GM23338 (cell line): Measurements from ENCODE around the gene WARS2. TPM values are rescaled to one million over a fixed set of nuclear protein-coding genes. Genes with fewer than 3 reads are reported as not detected.

Experiments used
- ATAC-seq: fragments of 200-7000 bp; cut with Tn5 transposase; 3 replicates; pipeline ENCODE4 v1.9.1; 2020
- DNase-seq: peaks from one replicate; pipeline ENCODE4 v3.0.0-alpha.2; 2015; ENCODE audit warnings: low spot score
- H2AFZ ChIP-seq: fragments of 200-600 bp; sonication (generic); 2 replicates; pipeline ENCODE4 v1.8.0; 2016; ENCODE audit warnings: antibody characterized with exemption, mild to moderate bottlenecking, moderate library complexity
- H3F3A ChIP-seq: fragments of 200-600 bp; sonication (generic); replicated peaks from 2 replicates; pipeline ENCODE4 v1.8.0; 2017; ENCODE audit warnings: antibody characterized with exemption, mixed run types, low read depth
- H3K27ac ChIP-seq: fragments of 200-600 bp; sonication (generic); 2 replicates; pipeline ENCODE4 v1.6.1; 2016; ENCODE audit warnings: low read depth
- H3K27me3 ChIP-seq: fragments of 200-600 bp; sonication (generic); 2 replicates; pipeline ENCODE4 v1.8.0; 2016; ENCODE audit warnings: mild to moderate bottlenecking, mixed run types, moderate library complexity; ENCODE audit not compliant: insufficient read depth
- H3K36me3 ChIP-seq: fragments of 200-600 bp; sonication (generic); 2 replicates; pipeline ENCODE4 v1.8.0; 2016; ENCODE audit warnings: mild to moderate bottlenecking; ENCODE audit not compliant: insufficient read depth
- H3K4me1 ChIP-seq: fragments of 200-600 bp; sonication (generic); 2 replicates; pipeline ENCODE4 v1.8.0; 2016; ENCODE audit warnings: mild to moderate bottlenecking, moderate library complexity; ENCODE audit not compliant: insufficient read depth
- H3K4me2 ChIP-seq: fragments of 200-600 bp; sonication (generic); 2 replicates; pipeline ENCODE4 v1.7.1; 2017; ENCODE audit warnings: mixed run types
- H3K4me3 ChIP-seq: fragments of 200-600 bp; sonication (generic); 2 replicates; pipeline ENCODE4 v1.6.1; 2016; ENCODE audit warnings: mixed run types
- H3K79me2 ChIP-seq: fragments of 200-600 bp; sonication (generic); replicated peaks from 2 replicates; pipeline ENCODE4 v1.8.0; 2017; ENCODE audit warnings: mild to moderate bottlenecking; ENCODE audit not compliant: insufficient read depth
- H3K9me2 ChIP-seq: fragments of 200-600 bp; sonication (generic); 2 replicates; pipeline ENCODE4 v1.8.0; 2017; ENCODE audit not compliant: insufficient read depth
- H4K20me1 ChIP-seq: fragments of 200-600 bp; sonication (generic); replicated peaks from 2 replicates; pipeline ENCODE4 v1.8.0; 2017; ENCODE audit warnings: mild to moderate bottlenecking; ENCODE audit not compliant: insufficient read depth
- H3K27ac Mint-ChIP-seq: 2 replicates; pipeline ENCODE4 v1.8.0; 2020; ENCODE audit warnings: inconsistent platforms, mild to moderate bottlenecking, moderate library complexity, mixed read lengths
- H3K27me3 Mint-ChIP-seq: 3 replicates; pipeline ENCODE4 v1.8.0; 2022; ENCODE audit warnings: low read depth, mild to moderate bottlenecking, moderate library complexity, mixed read lengths, inconsistent platforms; ENCODE audit not compliant: insufficient read depth, poor library complexity
- H3K36me3 Mint-ChIP-seq: 3 replicates; pipeline ENCODE4 v1.8.0; 2021; ENCODE audit warnings: low read depth, mild to moderate bottlenecking, inconsistent platforms, moderate library complexity, mixed read lengths
- H3K4me1 Mint-ChIP-seq: 3 replicates; pipeline ENCODE4 v1.8.0; 2020; ENCODE audit warnings: mild to moderate bottlenecking, inconsistent platforms, mixed read lengths
- H3K4me3 Mint-ChIP-seq: 3 replicates; pipeline ENCODE4 v1.8.0; 2021; ENCODE audit warnings: moderate library complexity, mild to moderate bottlenecking, inconsistent platforms, mixed read lengths
- H3K9me3 Mint-ChIP-seq: 3 replicates; pipeline ENCODE4 v1.8.0; 2020; ENCODE audit warnings: moderate library complexity, mild to moderate bottlenecking, inconsistent platforms, mixed read lengths
- CREB1 ChIP-seq: fragments of 250-450 bp; sonication (Bioruptor Pico); IDR thresholded peaks from 2 replicates; pipeline ENCODE4 v1.5.0; 2020; ENCODE audit warnings: low read depth, mild to moderate bottlenecking, moderate library complexity
- CTCF ChIP-seq, 2 experiments: fragments of 200-600 bp in 1 of 2; sonication (generic) in 1 of 2; conservative IDR thresholded peaks; 2 replicates each; pipeline versions ENCODE4 v1.5.1 to v1.6.1; 2016 to 2017; ENCODE audit warnings: antibody characterized with exemption in 2 of 2, low read depth in 2 of 2, mild to moderate bottlenecking in 2 of 2, moderate library complexity in 1 of 2
- EZH2 ChIP-seq: fragments of 200-600 bp; sonication (generic); IDR thresholded peaks from one replicate; pipeline ENCODE4 v1.8.0; 2017; ENCODE audit warnings: antibody characterized with exemption, mild to moderate bottlenecking, low read depth; ENCODE audit not compliant: unreplicated experiment
- JUNB ChIP-seq: IDR thresholded peaks from one replicate; pipeline ENCODE4 v1.6.1; 2016; ENCODE audit warnings: antibody characterized with exemption; ENCODE audit not compliant: unreplicated experiment
- NANOG ChIP-seq: IDR thresholded peaks from 2 replicates; pipeline ENCODE4 v1.6.1; 2016; ENCODE audit warnings: antibody characterized with exemption, borderline replicate concordance
- REST ChIP-seq: IDR thresholded peaks from one replicate; pipeline ENCODE4 v1.6.1; 2018; ENCODE audit warnings: antibody characterized with exemption; ENCODE audit not compliant: unreplicated experiment
- STAT1 ChIP-seq: IDR thresholded peaks from one replicate; pipeline ENCODE4 v1.6.1; 2016; ENCODE audit warnings: antibody characterized with exemption; ENCODE audit not compliant: unreplicated experiment
- ZNF114 ChIP-seq: fragments of 250-450 bp; sonication (Bioruptor Pico); IDR thresholded peaks from 2 replicates; pipeline ENCODE4 v1.5.0; 2020; ENCODE audit warnings: mild to moderate bottlenecking, moderate library complexity
- ZNF331 ChIP-seq: fragments of 250-450 bp; sonication (Bioruptor Pico); IDR thresholded peaks from 2 replicates; pipeline ENCODE4 v1.5.0; 2020; ENCODE audit warnings: low read depth, mild to moderate bottlenecking, moderate library complexity
- ZNF462 ChIP-seq: fragments of 250-450 bp; sonication (Bioruptor Pico); IDR thresholded peaks from 2 replicates; pipeline ENCODE4 v1.5.0; 2020; ENCODE audit warnings: mild to moderate bottlenecking, moderate library complexity
- polyA plus RNA-seq: library from polyadenylated mRNA; unstranded; fragments of >200 nt; fragmentation: Nextera tagmentation; extraction: Ambion mirVana; gene quantifications from 2 replicates; pipeline ENCODE4 v1.2.1, GENCODE V29; 2016
- total RNA-seq: library from RNA; depleted of rRNA; stranded (reverse); fragments of >200 nt; shearing (Covaris generic); gene quantifications from 2 replicates; pipeline ENCODE4 v1.2.3, GENCODE V29; 2014

WARS2 gene
- total and polyA plus RNA-seq, 2 experiments from 2014 or later = 6.4 to 12.6 TPM

- TF ChIP-seq ZNF462 (CRISPR knock-in tag) (no peak), NANOG (no peak), CREB1 (CRISPR knock-in tag) (no peak), ZNF114 (CRISPR knock-in tag) (no peak), CTCF (conservative IDR thresholded peaks at IDR 0.05; ENCODE audit: low read depth in 2 of 2) (no peak), ZNF331 (CRISPR knock-in tag) (no peak)
Observed at GRCh38 chr1:119090250-119090649, 50.2 kb downstream of the WARS2 start (continued).

- no peak for DNase-seq
- Histone ChIP-seq H3K4me1 (peaks cover 12% of the 10 kb centered on the region), H3F3A (no peaks in the 10 kb centered on the region), H3K27ac (no peak overlapping the region), H3K79me2 (no peaks in the 10 kb centered on the region), H4K20me1 (no peaks in the 10 kb centered on the region; the same call in 1 of the 2 replicates), H2AFZ (no peak overlapping the region), H3K9me2 (no peaks in the 10 kb centered on the region; the same call in 1 of the 2 replicates), H3K27me3 (no peaks in the 10 kb centered on the region), H3K4me2 (no peak overlapping the region), H3K4me3 (no peak overlapping the region), H3K36me3 (no peaks in the 10 kb centered on the region)
- Mint-ChIP-seq H3K4me3 (no peak overlapping the region), H3K4me1 (peaks cover 15% of the 10 kb centered on the region), H3K27ac (no peak overlapping the region), H3K36me3 (no peaks in the 10 kb centered on the region), H3K9me3 (no peaks in the 10 kb centered on the region; the same call in 2 of the 3 replicates), H3K27me3 (peaks cover 8% of the 10 kb centered on the region)
- ATAC-seq = no peak
- TF ChIP-seq REST (no peak), ZNF114 (CRISPR knock-in tag) (no peak), JUNB (no peak), STAT1 (no peak), CREB1 (CRISPR knock-in tag) (no peak), EZH2 (no peak)
Observed at GRCh38 chr1:119086830-119087229, 53.6 kb downstream of the WARS2 start.
